Erythroblast (primary cell): Measurements from ENCODE around the gene HUNK.

Source experiments
- GATA1 ChIP-seq: IDR thresholded peaks from 2 replicates; pipeline ENCODE4 v1.6.1; 2011; ENCODE audit warnings: low read depth, mild to moderate bottlenecking, control low read depth, low read length, moderate library complexity
- POLR2A ChIP-seq: IDR thresholded peaks from 2 replicates; pipeline ENCODE4 v1.6.1; 2011; ENCODE audit warnings: mild to moderate bottlenecking, low read length

DNA sequence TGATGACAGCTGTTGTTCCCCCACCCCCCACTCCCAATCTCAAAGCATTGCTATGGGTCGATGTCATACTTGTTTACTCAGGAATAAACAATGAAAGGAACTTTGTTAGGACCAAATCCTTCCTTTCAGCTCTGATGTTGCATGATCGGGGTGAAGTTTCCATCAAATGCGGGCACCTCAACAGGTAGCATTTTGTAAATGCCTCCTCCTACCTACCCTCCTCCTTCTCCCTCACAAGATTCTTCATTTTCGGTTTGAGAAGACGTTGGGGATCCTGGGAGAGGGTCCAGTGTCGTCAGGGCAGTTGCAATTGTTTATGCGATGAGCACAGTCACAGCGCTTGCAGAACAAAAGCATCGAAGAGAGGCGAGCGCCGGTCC lies 758 bp upstream of the HUNK start:
- TF ChIP-seq POLR2A, result no peak
- no peak for TF ChIP-seq GATA1
